BLaER1 (cell line): ENCODE measurements around the gene DOCK4.

Source experiments
- H3K27ac ChIP-seq: shearing (Covaris generic); formaldehyde crosslinking; 2 replicates; pipeline ENCODE4 v1.8.1; 2022
- H3K27me3 ChIP-seq: shearing (Covaris generic); formaldehyde crosslinking; 2 replicates; pipeline ENCODE4 v1.8.1; 2022
- H3K36me3 ChIP-seq: shearing (Covaris generic); formaldehyde crosslinking; 2 replicates; pipeline ENCODE4 v1.8.1; 2022
- H3K4me1 ChIP-seq: shearing (Covaris generic); formaldehyde crosslinking; 2 replicates; pipeline ENCODE4 v1.8.1; 2022
- H3K4me2 ChIP-seq: shearing (Covaris generic); formaldehyde crosslinking; 2 replicates; pipeline ENCODE4 v1.8.1; 2022
- H3K4me3 ChIP-seq: shearing (Covaris generic); formaldehyde crosslinking; 2 replicates; pipeline ENCODE4 v1.8.1; 2022
- H3K9ac ChIP-seq: shearing (Covaris generic); formaldehyde crosslinking; 2 replicates; pipeline ENCODE4 v1.8.1; 2022
- H3K9me3 ChIP-seq: shearing (Covaris generic); formaldehyde crosslinking; 2 replicates; pipeline ENCODE4 v1.8.1; 2022
- H4K20me1 ChIP-seq: shearing (Covaris generic); formaldehyde crosslinking; 2 replicates; pipeline ENCODE4 v1.8.1; 2022
- Cebpa-rat ChIP-seq: shearing (Covaris generic); IDR thresholded peaks from 2 replicates; pipeline ENCODE4 v1.8.1; 2022

The DOCK4 gene

GRCh38 chr7:112093409-112093808 lies 112.8 kb downstream of the DOCK4 start:
- TF ChIP-seq Cebpa-rat: no peak
- no peak overlapping the region for H3K4me2 ChIP-seq

DNA sequence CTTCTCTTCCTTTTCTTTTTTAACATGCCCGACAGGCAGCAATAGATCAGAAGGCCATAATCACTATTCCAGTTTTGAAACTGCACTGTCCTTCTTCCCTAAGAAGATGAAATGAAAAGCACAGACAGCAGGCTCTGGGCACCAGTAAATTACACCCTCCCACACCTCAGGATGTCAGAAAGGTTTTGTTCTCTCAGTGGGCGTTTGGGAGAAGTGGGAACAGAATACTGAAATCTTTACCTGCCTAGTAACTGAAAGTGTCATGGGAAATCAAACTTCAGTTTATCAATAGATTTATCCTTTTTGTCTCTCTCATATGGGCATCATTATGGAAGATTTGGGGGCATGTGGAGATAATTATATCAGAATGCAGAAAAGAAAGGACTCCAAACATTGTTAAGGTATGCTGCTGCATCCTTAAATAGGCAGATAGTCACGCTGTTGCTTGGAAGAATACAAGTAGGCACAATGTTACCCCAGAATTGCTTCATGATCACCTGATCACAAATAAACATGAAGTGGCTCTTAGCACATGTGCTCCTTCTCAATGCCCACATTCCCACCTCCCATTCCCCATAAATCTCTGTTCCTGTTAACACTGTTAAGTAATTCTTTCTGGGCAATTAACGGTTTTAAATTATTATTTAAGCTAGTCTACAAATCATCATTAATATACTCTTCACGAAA lies 113.3 kb downstream of the DOCK4 start:
- no peaks in the 10 kb centered on the region for H3K36me3 ChIP-seq
- no peaks in the 10 kb centered on the region for H3K27me3 ChIP-seq
- H3K4me3 ChIP-seq: no peak overlapping the region
- no peak overlapping the region for H3K4me2 ChIP-seq
- no peaks in the 10 kb centered on the region for H3K9me3 ChIP-seq
- no peak for TF ChIP-seq Cebpa-rat
- no peak overlapping the region for H3K9ac ChIP-seq
- no peak overlapping the region for H3K27ac ChIP-seq
- H3K4me1 ChIP-seq: no peaks in the 10 kb centered on the region
- no peaks in the 10 kb centered on the region for H4K20me1 ChIP-seq

More at GRCh38 chr7:112093409-112093808, 112.8 kb downstream of the DOCK4 start:
- Histone ChIP-seq H3K4me1 (no peaks in the 10 kb centered on the region), H3K27ac (no peak overlapping the region), H3K27me3 (no peaks in the 10 kb centered on the region), H3K9me3 (no peaks in the 10 kb centered on the region), H4K20me1 (no peaks in the 10 kb centered on the region), H3K36me3 (no peaks in the 10 kb centered on the region), H3K9ac (no peak overlapping the region), H3K4me3 (no peak overlapping the region)

DNA sequence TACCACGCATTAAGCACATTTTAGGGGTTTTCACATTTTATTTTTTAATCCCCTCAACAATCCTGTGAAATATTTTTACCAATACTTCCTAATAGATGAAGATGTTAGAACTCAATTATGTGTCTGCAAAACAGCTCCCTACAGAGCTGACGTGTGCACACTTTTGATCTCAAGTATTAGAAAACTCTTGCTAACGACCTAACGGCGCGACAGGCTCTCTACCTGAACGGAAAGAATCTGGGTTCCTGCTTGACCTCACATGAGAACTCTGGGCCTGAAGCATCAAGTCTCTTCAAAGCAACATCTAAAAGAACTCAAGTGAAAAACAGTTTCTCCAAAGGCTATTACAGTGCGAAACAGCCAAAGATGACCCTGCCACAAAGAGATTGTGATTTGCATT lies 113.9 kb downstream of the DOCK4 start:
- no peaks in the 10 kb centered on the region for H4K20me1 ChIP-seq
- TF ChIP-seq Cebpa-rat: no peak
- no peak overlapping the region for H3K9ac ChIP-seq
- no peak overlapping the region for H3K4me3 ChIP-seq
- H3K27ac ChIP-seq: no peak overlapping the region
- no peaks in the 10 kb centered on the region for H3K9me3 ChIP-seq
- no peak overlapping the region for H3K4me2 ChIP-seq
- no peaks in the 10 kb centered on the region for H3K27me3 ChIP-seq
- H3K4me1 ChIP-seq: no peaks in the 10 kb centered on the region
- no peaks in the 10 kb centered on the region for H3K36me3 ChIP-seq

DNA sequence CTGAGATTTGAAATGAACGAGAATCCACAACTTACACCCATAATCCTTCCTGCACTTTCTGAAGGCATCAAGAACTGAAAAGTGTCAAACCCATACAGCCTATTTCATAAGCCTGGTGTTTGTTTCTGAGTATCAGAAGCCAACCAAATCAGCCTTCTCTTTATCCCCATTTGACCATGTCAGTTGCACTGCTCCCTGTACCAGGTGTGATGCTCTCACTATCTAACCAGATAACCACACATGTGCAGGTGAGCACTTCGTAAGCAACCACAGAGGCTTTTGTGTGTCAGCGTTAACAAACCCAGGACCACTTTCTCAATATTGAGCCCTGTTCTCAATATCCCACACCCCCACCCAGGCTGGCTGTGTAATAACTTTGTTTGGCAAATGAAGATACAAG lies 114.4 kb downstream of the DOCK4 start:
- H3K27ac ChIP-seq: no peak overlapping the region
- H4K20me1 ChIP-seq: no peaks in the 10 kb centered on the region
- H3K4me1 ChIP-seq: no peaks in the 10 kb centered on the region
- H3K9me3 ChIP-seq: no peaks in the 10 kb centered on the region
- H3K36me3 ChIP-seq: no peaks in the 10 kb centered on the region
- no peak for TF ChIP-seq Cebpa-rat
- H3K4me3 ChIP-seq: no peak overlapping the region
- H3K27me3 ChIP-seq: no peaks in the 10 kb centered on the region
- H3K4me2 ChIP-seq: no peak overlapping the region
- no peak overlapping the region for H3K9ac ChIP-seq

GRCh38 chr7:112089551-112089950 lies 116.6 kb downstream of the DOCK4 start:
- Histone ChIP-seq H3K9ac (no peak overlapping the region), H3K9me3 (no peaks in the 10 kb centered on the region), H3K4me1 (peaks cover 5% of the 10 kb centered on the region), H3K36me3 (no peaks in the 10 kb centered on the region), H3K27me3 (no peaks in the 10 kb centered on the region), H3K27ac (no peak overlapping the region), H3K4me2 (no peak overlapping the region), H3K4me3 (no peak overlapping the region), H4K20me1 (no peaks in the 10 kb centered on the region; the same call in 1 of the 2 replicates)
- TF ChIP-seq Cebpa-rat: no peak

DNA sequence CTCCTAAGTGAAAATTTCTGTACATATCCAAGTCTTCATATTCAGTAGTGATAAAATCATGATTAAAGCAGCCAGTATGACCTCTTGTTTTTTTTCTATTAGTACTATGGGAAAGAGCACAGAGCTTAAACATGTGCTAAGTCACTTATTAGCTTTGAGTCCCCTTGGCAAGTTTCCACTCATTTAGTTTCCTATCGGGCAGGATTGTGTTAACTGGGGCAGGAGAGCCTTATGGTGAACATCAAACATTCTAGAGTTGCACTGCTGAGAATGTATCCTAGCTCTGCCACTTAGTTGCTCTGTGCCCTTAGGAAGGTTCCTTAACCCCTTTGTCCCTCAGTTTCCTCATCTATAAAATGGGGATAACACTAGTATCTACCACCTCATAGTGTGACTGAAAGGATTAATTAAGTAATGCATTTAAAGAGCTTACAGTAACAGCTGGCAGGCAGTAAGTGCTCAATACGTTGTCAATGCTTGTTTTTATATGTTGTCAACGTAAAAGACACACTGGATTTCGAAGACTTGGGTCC lies 117.6 kb downstream of the DOCK4 start:
- Histone ChIP-seq H3K9me3 (no peaks in the 10 kb centered on the region), H3K27me3 (no peaks in the 10 kb centered on the region), H4K20me1 (peaks cover 6% of the 10 kb centered on the region), H3K9ac (no peak overlapping the region), H3K4me2 (no peak overlapping the region), H3K36me3 (no peaks in the 10 kb centered on the region), H3K4me3 (no peak overlapping the region), H3K4me1 (peaks cover 14% of the 10 kb centered on the region), H3K27ac (no peak overlapping the region)
- TF ChIP-seq Cebpa-rat: no peak

- no peak overlapping the region for H3K4me2 ChIP-seq
- no peaks in the 10 kb centered on the region for H3K36me3 ChIP-seq
- no peak overlapping the region for H3K4me3 ChIP-seq
- no peaks in the 10 kb centered on the region for H3K27me3 ChIP-seq
- peaks cover 16% of the 10 kb centered on the region for H4K20me1 ChIP-seq
- no peak for TF ChIP-seq Cebpa-rat
- H3K4me1 ChIP-seq: peaks cover 22% of the 10 kb centered on the region
- H3K9ac ChIP-seq: no peak overlapping the region
- H3K27ac ChIP-seq: no peak overlapping the region
- H3K9me3 ChIP-seq: no peaks in the 10 kb centered on the region
Measured at GRCh38 chr7:112086496-112087254, 119.5 kb downstream of the DOCK4 start.

- no peak overlapping the region for H3K9ac ChIP-seq
Measured at GRCh38 chr7:112084520-112084971, 121.7 kb downstream of the DOCK4 start.

DNA sequence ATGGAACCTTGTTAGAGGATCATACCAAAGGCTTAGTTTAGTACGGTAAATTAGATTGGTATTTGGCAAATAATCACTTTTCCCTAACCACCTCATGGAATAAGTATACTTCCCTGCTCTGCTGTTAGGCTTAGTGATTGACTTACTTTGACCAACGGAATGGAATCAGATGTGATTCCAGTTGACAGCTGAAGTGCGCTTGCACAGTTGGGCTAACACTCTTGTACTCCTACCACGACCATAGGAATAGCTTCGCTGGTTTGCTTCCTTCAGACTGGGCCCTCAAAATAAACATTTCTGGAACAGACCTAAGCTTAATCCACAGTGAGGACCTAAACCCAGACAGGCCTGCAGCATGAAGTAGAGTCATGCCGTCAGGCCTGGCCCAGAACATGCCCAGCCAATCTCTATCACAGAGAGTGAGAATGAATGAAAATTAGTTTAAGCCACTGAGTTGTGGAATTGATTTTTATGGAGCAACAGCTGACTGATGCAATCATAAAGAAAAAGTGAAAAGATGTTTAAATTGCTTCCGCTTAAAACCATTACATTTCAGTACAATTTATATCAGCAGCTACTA lies 122.3 kb downstream of the DOCK4 start:
- H3K9ac ChIP-seq: no peak overlapping the region
- peaks cover 32% of the 10 kb centered on the region for H4K20me1 ChIP-seq
- TF ChIP-seq Cebpa-rat: no peak
- peaks cover 50% of the 10 kb centered on the region for H3K4me1 ChIP-seq
- H3K9me3 ChIP-seq: no peaks in the 10 kb centered on the region
- no peaks in the 10 kb centered on the region for H3K36me3 ChIP-seq
- no peak overlapping the region for H3K27ac ChIP-seq
- peak overlapping the region; percentile 55 for H3K4me2 ChIP-seq
- H3K4me3 ChIP-seq: no peak overlapping the region
- no peaks in the 10 kb centered on the region for H3K27me3 ChIP-seq

More at GRCh38 chr7:112084520-112084971, 121.7 kb downstream of the DOCK4 start:
- Histone ChIP-seq H3K9me3 (no peaks in the 10 kb centered on the region), H4K20me1 (peaks cover 32% of the 10 kb centered on the region), H3K4me2 (peak overlapping the region; percentile 55), H3K36me3 (no peaks in the 10 kb centered on the region), H3K4me1 (peaks cover 43% of the 10 kb centered on the region), H3K27ac (no peak overlapping the region), H3K4me3 (no peak overlapping the region), H3K27me3 (no peaks in the 10 kb centered on the region)
- TF ChIP-seq Cebpa-rat: no peak

- Histone ChIP-seq H3K36me3 (no peaks in the 10 kb centered on the region), H4K20me1 (peaks cover 32% of the 10 kb centered on the region), H3K9ac (no peak overlapping the region), H3K4me2 (peak overlapping the region; percentile 87; the same call in 1 of the 2 replicates), H3K4me1 (peaks cover 52% of the 10 kb centered on the region), H3K4me3 (no peak overlapping the region), H3K27ac (no peak overlapping the region), H3K9me3 (no peaks in the 10 kb centered on the region), H3K27me3 (no peaks in the 10 kb centered on the region)
- TF ChIP-seq Cebpa-rat: no peak
Measured at GRCh38 chr7:112082306-112082705, 123.9 kb downstream of the DOCK4 start.
